Measurements from ENCODE around the gene CAPN2.

Gene CAPN2

GRCh38 chr1:223763881-223764280 is 51.5 kb downstream of the CAPN2 start:
- DNase-seq, result no peak

GRCh38 chr1:223765036-223765718 is 52.8 kb downstream of the CAPN2 start:
- DNase-seq, result no peak

- DNase-seq, result no peak
Observed at GRCh38 chr1:223765719-223766340, 53.5 kb downstream of the CAPN2 start.

GRCh38 chr1:223770621-223771315 is 58.4 kb downstream of the CAPN2 start:
- no peak for DNase-seq

GRCh38 chr1:223771469-223771813 is 59.1 kb downstream of the CAPN2 start:
- no peak for DNase-seq

GRCh38 chr1:223771814-223772770 is 59.8 kb downstream of the CAPN2 start:
- DNase-seq, result no peak

- DNase-seq, result no peak
Observed at GRCh38 chr1:223772771-223773160, 60.4 kb downstream of the CAPN2 start.

GRCh38 chr1:223774134-223774814 is 61.9 kb downstream of the CAPN2 start:
- no peak for DNase-seq

GRCh38 chr1:223775054-223775453 is 62.7 kb downstream of the CAPN2 start:
- DNase-seq, result no peak

GRCh38 chr1:223775711-223776074 is 63.4 kb downstream of the CAPN2 start:
- DNase-seq, result no peak

GRCh38 chr1:223776075-223776814 is 63.9 kb downstream of the CAPN2 start:
- DNase-seq, result no peak

GRCh38 chr1:223776826-223777454 is 64.6 kb downstream of the CAPN2 start:
- no peak for DNase-seq

GRCh38 chr1:223780318-223780717 is 68.0 kb downstream of the CAPN2 start:
- no peak for DNase-seq

- no peak for DNase-seq
Observed at GRCh38 chr1:223780949-223781348, 68.6 kb downstream of the CAPN2 start.

- no peak for DNase-seq
Observed at GRCh38 chr1:223783676-223784075, 71.3 kb downstream of the CAPN2 start.

- DNase-seq, result no peak
Observed at GRCh38 chr1:223784541-223784940, 72.2 kb downstream of the CAPN2 start.

GRCh38 chr1:223785808-223786207 is 73.5 kb downstream of the CAPN2 start:
- no peak for DNase-seq

- DNase-seq, result no peak
Observed at GRCh38 chr1:223788746-223789415, 76.5 kb downstream of the CAPN2 start.

GRCh38 chr1:223792046-223792445 is 79.7 kb downstream of the CAPN2 start:
- DNase-seq, result no peak

- no peak for DNase-seq
Observed at GRCh38 chr1:223793716-223794115, 81.4 kb downstream of the CAPN2 start.
